ENCODE measurements around the gene BMP2.

Gene BMP2

GRCh38 chr20:6768228-6769140 lies 998 bp downstream of the BMP2 start:
- no peak for DNase-seq

GRCh38 chr20:6769903-6770785 lies 2.7 kb downstream of the BMP2 start:
- DNase-seq, result no peak

- DNase-seq, result no peak
Observed at GRCh38 chr20:6770786-6771100, 3.3 kb downstream of the BMP2 start.

- no peak for DNase-seq
Observed at GRCh38 chr20:6780433-6781190, 13.1 kb downstream of the BMP2 start.

- DNase-seq, result no peak
Observed at GRCh38 chr20:6783752-6784151, 16.3 kb downstream of the BMP2 start.

- no peak for DNase-seq
Observed at GRCh38 chr20:6784210-6784631, 16.7 kb downstream of the BMP2 start.

GRCh38 chr20:6784767-6785166 lies 17.3 kb downstream of the BMP2 start:
- no peak for DNase-seq

- no peak for DNase-seq
Observed at GRCh38 chr20:6786548-6786947, 19.1 kb downstream of the BMP2 start.

- DNase-seq, result no peak
Observed at GRCh38 chr20:6792789-6793188, 25.3 kb downstream of the BMP2 start.

- no peak for DNase-seq
Observed at GRCh38 chr20:6802227-6802626, 34.7 kb downstream of the BMP2 start.

- no peak for DNase-seq
Observed at GRCh38 chr20:6806275-6806674, 38.8 kb downstream of the BMP2 start.

- DNase-seq, result no peak
Observed at GRCh38 chr20:6811262-6812035, 44.0 kb downstream of the BMP2 start.

- DNase-seq, result no peak
Observed at GRCh38 chr20:6812530-6812929, 45.0 kb downstream of the BMP2 start.

GRCh38 chr20:6814945-6815344 lies 47.5 kb downstream of the BMP2 start:
- DNase-seq, result no peak

GRCh38 chr20:6818033-6818808 lies 50.7 kb downstream of the BMP2 start:
- no peak for DNase-seq

GRCh38 chr20:6819599-6819998 lies 52.1 kb downstream of the BMP2 start:
- DNase-seq, result no peak

GRCh38 chr20:6824401-6824800 lies 56.9 kb downstream of the BMP2 start:
- no peak for DNase-seq

- no peak for DNase-seq
Observed at GRCh38 chr20:6827472-6827871, 60.0 kb downstream of the BMP2 start.

- DNase-seq, result peak; percentile 2
Observed at GRCh38 chr20:6828794-6829423, 61.4 kb downstream of the BMP2 start.

GRCh38 chr20:6829510-6830116 lies 62.1 kb downstream of the BMP2 start:
- DNase-seq, result no peak

Data from stimulated activated naive CD4-positive, alpha-beta T cell treated with Interleukin-2 at 50 U/mL for 16 hours (primary cell).